ENCODE results near the gene EMSY. TPM values are rescaled to one million over a fixed set of nuclear protein-coding genes. Genes with fewer than 3 reads are reported as not detected.

Gene EMSY
- total RNA-seq, 3 donors from 2014 or later: 22.9 to 71.3 (median 43.9) TPM

DNA sequence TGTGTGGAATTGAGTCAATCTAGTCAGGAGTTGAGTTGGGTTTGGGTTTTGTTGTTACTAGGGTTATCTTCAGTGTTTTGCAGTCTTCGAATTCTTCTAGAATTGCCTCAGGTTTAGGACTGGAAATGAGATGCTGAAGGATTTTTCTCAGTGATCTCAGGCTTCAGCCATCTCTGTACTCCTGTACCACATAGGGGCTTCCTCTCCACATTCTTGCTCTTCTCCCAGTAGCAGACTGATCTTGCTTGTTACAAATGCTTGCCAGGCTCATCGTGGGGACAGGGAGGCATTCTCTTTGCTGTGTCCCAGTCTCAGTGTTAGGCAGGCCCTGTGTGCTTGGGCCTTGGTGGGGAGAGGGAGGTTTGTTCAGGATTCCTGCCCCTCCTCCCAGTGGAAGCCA is 129.6 kb downstream of the EMSY start:
- DNase-seq (ENCODE audit: low spot score in 2 of 2): no peak
- Histone ChIP-seq H3K4me3 (no peak overlapping the region), H3K27ac (no peak overlapping the region), H3K9me3 (no peaks in the 10 kb centered on the region), H3K36me3 (no peaks in the 10 kb centered on the region), H3K4me1 (no peaks in the 10 kb centered on the region), H3K27me3 (no peaks in the 10 kb centered on the region)
- intact Hi-C loops (cut with DNase I; ENCODE audit: low total_unique reads): no loop called here
- TF ChIP-seq, protein P1, sequence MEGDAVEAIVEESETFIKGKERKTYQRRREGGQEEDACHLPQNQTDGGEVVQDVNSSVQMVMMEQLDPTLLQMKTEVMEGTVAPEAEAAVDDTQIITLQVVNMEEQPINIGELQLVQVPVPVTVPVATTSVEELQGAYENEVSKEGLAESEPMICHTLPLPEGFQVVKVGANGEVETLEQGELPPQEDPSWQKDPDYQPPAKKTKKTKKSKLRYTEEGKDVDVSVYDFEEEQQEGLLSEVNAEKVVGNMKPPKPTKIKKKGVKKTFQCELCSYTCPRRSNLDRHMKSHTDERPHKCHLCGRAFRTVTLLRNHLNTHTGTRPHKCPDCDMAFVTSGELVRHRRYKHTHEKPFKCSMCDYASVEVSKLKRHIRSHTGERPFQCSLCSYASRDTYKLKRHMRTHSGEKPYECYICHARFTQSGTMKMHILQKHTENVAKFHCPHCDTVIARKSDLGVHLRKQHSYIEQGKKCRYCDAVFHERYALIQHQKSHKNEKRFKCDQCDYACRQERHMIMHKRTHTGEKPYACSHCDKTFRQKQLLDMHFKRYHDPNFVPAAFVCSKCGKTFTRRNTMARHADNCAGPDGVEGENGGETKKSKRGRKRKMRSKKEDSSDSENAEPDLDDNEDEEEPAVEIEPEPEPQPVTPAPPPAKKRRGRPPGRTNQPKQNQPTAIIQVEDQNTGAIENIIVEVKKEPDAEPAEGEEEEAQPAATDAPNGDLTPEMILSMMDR (IDR thresholded peaks at IDR 0.05): no peak
- TF ChIP-seq POLR2AphosphoS5 (IDR thresholded peaks at IDR 0.05) (no peak), POLR2A (IDR thresholded peaks at IDR 0.05) (no peak)

DNA sequence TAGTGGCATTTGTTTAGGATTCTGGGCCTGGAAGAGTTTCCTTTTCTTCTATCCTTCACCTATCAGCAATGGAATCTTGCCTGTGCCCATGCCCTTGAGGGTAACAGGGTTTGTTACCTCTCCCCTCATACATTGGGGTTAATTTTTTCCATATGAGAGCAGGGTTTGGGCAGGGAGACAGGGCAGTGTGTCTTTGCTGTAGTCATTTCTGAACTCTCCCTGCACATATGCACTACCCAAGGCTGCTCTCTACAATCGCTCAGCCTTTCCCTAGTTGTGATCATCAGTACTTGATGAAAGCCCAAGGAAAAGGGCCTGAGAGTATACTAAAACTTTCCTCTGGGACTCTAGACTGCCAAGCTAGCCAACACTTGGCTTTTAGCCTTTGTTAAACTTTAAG is 130.1 kb downstream of the EMSY start:
- no peaks in the 10 kb centered on the region for H3K9me3 ChIP-seq
- no peaks in the 10 kb centered on the region for H3K4me1 ChIP-seq
- H3K27ac ChIP-seq: no peak overlapping the region
- intact Hi-C loops (cut with DNase I; ENCODE audit: low total_unique reads): no loop called here
- TF ChIP-seq POLR2AphosphoS5 (IDR thresholded peaks at IDR 0.05) (no peak), POLR2A (IDR thresholded peaks at IDR 0.05) (no peak)
- TF ChIP-seq, protein P1 (IDR thresholded peaks at IDR 0.05): no peak
- no peaks in the 10 kb centered on the region for H3K36me3 ChIP-seq
- DNase-seq (ENCODE audit: low spot score in 2 of 2): no peak
- no peak overlapping the region for H3K4me3 ChIP-seq
- no peaks in the 10 kb centered on the region for H3K27me3 ChIP-seq

DNA sequence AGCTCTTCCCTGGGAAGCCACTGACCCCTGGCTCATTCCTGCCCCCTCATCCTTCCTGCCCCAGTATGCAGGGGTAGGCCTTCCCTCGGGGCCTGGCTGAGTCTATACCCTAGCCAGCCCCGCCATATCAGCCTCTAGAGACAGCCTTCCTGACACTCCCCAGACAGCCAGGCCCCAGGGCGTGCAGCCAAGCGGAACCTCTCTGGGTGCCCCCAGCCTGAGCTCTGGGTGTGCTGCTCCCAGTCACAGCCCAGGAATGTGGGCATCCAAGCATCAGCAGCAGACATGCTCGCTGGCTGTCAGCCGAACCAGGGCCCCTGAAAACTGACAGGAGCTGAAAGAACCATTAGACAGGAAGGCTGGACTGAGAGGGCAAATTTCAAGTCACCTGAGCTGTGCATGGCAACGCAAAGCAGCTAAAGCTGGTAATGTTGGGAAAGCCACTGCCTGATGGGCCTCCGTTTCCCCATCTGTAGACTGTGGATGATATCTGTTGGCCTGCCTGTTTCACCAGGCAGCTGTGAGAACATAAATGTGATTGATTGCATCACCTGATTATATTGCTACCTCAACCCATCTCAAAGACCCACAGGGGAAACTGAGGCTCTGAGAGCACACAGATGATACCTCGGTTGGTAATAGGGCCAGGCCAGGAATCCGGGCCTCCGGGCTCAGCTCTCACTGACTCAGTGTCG is 132.6 kb downstream of the EMSY start:
- intact Hi-C loops (cut with DNase I; ENCODE audit: low total_unique reads): no loop called here

DNA sequence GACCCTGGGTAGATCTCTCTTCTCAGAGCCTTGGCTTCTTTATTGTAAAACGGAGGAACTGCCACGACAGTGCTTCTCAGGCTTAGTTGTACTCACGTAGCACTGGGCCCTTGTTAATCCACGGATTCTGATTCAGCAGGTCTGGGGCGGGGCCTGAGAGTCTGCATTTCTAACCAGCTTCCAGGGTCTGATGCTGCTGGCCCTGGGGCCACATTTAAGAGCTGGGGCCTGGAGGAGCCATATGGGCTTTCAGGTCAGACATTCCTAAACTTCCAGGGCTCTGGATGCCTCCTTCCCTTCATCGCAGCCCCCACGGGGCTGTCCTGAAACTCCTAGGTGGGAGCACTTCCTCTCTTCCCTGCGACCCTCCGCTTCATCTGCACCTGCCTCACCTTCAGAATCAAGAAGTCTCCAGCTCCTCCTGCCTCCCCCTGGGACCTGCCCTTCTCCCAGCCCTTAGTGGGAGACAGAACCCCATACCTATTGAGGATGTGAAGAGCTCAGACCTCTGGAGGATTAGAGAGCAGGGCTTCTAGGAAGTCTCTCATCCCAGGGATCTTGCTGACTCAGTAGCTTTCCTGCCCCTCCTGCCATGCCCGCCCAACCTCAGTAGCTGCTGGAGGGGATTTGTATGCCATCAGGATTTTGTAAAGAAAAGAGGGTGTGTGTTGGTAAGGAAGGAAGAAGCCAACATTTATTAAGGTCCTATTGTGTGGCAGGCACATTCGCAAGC is 133.3 kb downstream of the EMSY start:
- Histone ChIP-seq H3K4me3 (no peak overlapping the region), H3K9me3 (no peaks in the 10 kb centered on the region), H3K27me3 (no peaks in the 10 kb centered on the region), H3K27ac (peak overlapping the region in 1 of 2 donors; percentile 91), H3K36me3 (no peaks in the 10 kb centered on the region), H3K4me1 (no peaks in the 10 kb centered on the region)
- TF ChIP-seq, protein P1 (IDR thresholded peaks at IDR 0.05): no peak
- TF ChIP-seq POLR2A (IDR thresholded peaks at IDR 0.05) (no peak), POLR2AphosphoS5 (IDR thresholded peaks at IDR 0.05) (no peak)
- no peak for DNase-seq (ENCODE audit: low spot score in 2 of 2)
- intact Hi-C loops (cut with DNase I; ENCODE audit: low total_unique reads): no loop called here

More for the DNA sequence above, 132.6 kb downstream of the EMSY start:
- peak overlapping the region in 1 of 2 donors; percentile 91 for H3K27ac ChIP-seq
- no peaks in the 10 kb centered on the region for H3K36me3 ChIP-seq
- H3K4me3 ChIP-seq: no peak overlapping the region
- H3K27me3 ChIP-seq: no peaks in the 10 kb centered on the region
- no peaks in the 10 kb centered on the region for H3K9me3 ChIP-seq
- DNase-seq (ENCODE audit: low spot score in 2 of 2): no peak
- TF ChIP-seq POLR2A (IDR thresholded peaks at IDR 0.05) (no peak), POLR2AphosphoS5 (IDR thresholded peaks at IDR 0.05) (no peak)
- TF ChIP-seq, protein P1 (IDR thresholded peaks at IDR 0.05): no peak
- no peaks in the 10 kb centered on the region for H3K4me1 ChIP-seq

DNA sequence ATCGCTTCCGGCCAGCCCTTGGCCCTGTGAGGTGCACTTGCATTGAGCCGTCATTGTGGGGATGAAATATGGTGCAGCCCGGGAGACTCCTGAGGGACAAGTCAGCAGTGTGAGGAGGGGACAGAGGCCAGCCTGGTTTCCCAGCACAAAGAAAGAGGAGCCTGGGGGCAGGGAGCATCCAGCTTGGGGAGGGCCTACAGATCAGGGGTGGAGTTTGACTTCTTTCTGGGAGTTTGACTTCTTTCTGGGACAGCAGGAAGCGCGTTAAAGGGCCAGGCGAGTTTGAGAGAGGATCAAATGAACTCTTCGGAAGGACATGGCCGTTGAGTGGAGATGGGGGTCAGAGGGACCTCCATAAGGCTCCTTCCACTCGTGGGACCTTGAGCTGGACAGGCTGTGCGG is 133.8 kb downstream of the EMSY start:
- no peak overlapping the region for H3K4me3 ChIP-seq
- H3K4me1 ChIP-seq: no peaks in the 10 kb centered on the region
- DNase-seq (ENCODE audit: low spot score in 2 of 2): no peak
- H3K9me3 ChIP-seq: no peaks in the 10 kb centered on the region
- intact Hi-C loops (cut with DNase I; ENCODE audit: low total_unique reads): no loop called here
- peak overlapping the region; percentile 26 to 91 for H3K27ac ChIP-seq
- TF ChIP-seq POLR2AphosphoS5 (IDR thresholded peaks at IDR 0.05): peak in 2 of 3 donors; percentile 50 to 54
- TF ChIP-seq, protein P1 (IDR thresholded peaks at IDR 0.05): no peak
- no peak for TF ChIP-seq POLR2A (IDR thresholded peaks at IDR 0.05)
- H3K36me3 ChIP-seq: no peaks in the 10 kb centered on the region
- H3K27me3 ChIP-seq: no peaks in the 10 kb centered on the region
